H1 (cell line): ENCODE measurements around the gene C15orf39. TPM values are rescaled to one million over a fixed set of nuclear protein-coding genes. Genes with fewer than 3 reads are reported as not detected.

Experiments
- CBX5 ChIP-seq: fragments of 300-800, 300-1000 bp; sonication (generic); IDR thresholded peaks from 2 replicates; pipeline ENCODE4 v1.7.1; 2016; ENCODE audit warnings: antibody characterized with exemption, low read length, low read depth
- HDAC2 ChIP-seq, 2 experiments: fragments of 300-600 bp in 1 of 2; sonication (generic) in 1 of 2; IDR thresholded peaks; 2 replicates each; pipeline ENCODE4 v1.6.1; 2011 to 2012; ENCODE audit warnings: low read depth in 2 of 2, low read length in 2 of 2, mild to moderate bottlenecking in 2 of 2, moderate library complexity in 2 of 2, borderline replicate concordance in 1 of 2, inconsistent platforms in 1 of 2
- RXRA ChIP-seq: IDR thresholded peaks from 2 replicates; pipeline ENCODE4 v1.6.1; 2011; ENCODE audit warnings: low read depth, mild to moderate bottlenecking, low read length, moderate library complexity; ENCODE audit not compliant: insufficient read depth
- SIN3A ChIP-seq, 2 experiments: IDR thresholded peaks in 1 of 2; conservative IDR thresholded peaks in 1 of 2; 2 replicates each; pipeline ENCODE4 v1.6.1; 2011 to 2012; ENCODE audit warnings: low read length in 2 of 2, improper control_type of control experiment in 1 of 2, low read depth in 1 of 2, mild to moderate bottlenecking in 1 of 2
- SP4 ChIP-seq: IDR thresholded peaks from 2 replicates; pipeline ENCODE4 v1.6.1; 2012; ENCODE audit warnings: low read length, inconsistent platforms
- TBP ChIP-seq: IDR thresholded peaks from 2 replicates; pipeline ENCODE4 v1.6.1; 2011; ENCODE audit warnings: low read depth, low read length, improper control_type of control experiment
- ZNF274 ChIP-seq: IDR thresholded peaks from 2 replicates; pipeline ENCODE4 v1.7.0; 2012; ENCODE audit warnings: low read length, borderline replicate concordance; ENCODE audit errors: extremely low read depth
- polyA plus RNA-seq, 7 experiments: library from polyadenylated mRNA; depleted of rRNA in 3 of 7; stranded (reverse) in 5 of 7; unstranded in 2 of 7; fragments of >200 nt in 5 of 7; fragments of 200-250 nt in 2 of 7; gene quantifications; 1 replicate in 5 of 7; 2 replicates in 1 of 7; 4 replicates in 1 of 7; pipeline versions ENCODE4 v1.2.1 to v1.2.3, GENCODE V29; 2011 to 2013; ENCODE audit warnings: missing spikeins in 2 of 7, mixed read lengths in 2 of 7
- total RNA-seq: library from RNA; stranded (reverse); fragmentation: NEBNext Ultra II Directional; extraction: Animal tissue kit (Norgen Biotek cat#: 25700); gene quantifications from 2 replicates; pipeline ENCODE4 v1.2.1, GENCODE V29; 2021
- TF ChIP-seq, protein P1 (sequence below): fragments of 300-600 bp; sonication (generic); IDR thresholded peaks from 2 replicates; pipeline ENCODE4 v1.7.1; 2012; ENCODE audit warnings: low read length, moderate library complexity, mild to moderate bottlenecking, inconsistent platforms; ENCODE audit not compliant: insufficient replicate concordance

Gene C15orf39
- total and polyA plus RNA-seq, 2 of the 8 experiments (the other 6 are each of a cell fraction or from before 2014, with no cell fraction given), result 13.8 to 38.5 TPM

DNA sequence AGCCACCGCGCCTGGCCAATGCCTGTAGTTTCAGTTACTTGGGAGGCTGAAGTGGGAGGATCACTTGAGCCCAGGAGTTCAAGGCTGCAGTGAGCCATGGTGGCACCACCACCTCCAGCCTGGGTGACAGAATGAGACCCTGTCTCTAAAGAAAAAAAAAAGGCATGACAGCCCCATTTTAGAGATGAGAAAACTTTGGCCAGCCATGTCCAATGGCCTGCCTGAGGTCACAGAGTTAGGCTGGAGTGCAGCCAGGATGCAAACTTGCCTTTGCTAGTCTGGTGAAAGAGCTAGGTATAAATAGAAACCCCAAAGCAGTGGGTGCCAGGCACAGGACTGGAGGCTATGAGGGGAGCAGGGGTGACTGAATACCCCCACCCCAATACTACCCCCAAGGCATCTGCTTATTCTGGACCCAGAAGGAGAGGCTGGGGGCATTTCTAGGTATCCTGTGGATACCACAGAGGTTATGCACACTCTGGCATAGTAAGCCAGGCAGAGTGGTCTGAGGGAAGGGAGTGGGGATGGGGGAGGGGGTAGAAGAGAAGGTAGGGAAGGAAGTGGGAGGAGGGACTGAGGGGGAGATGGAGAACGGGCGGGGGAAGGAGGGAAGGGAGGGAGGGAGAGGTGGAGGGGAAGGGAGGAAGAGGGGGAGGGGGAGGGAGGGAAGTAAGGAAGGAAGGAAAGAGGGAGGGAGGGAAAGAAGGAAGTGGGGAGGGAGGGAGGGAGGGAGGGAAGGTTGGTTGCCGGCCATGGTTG lies 16.2 kb upstream of the C15orf39 start (continued):
- no peak for TF ChIP-seq CBX5
- TF ChIP-seq ZNF274, result no peak
- no peak for TF ChIP-seq SIN3A (conservative IDR thresholded peaks at IDR 0.05 in 1 of 2, IDR thresholded peaks at IDR 0.05 in 1 of 2; ENCODE audit: low read depth in 1 of 2, low read length in 2 of 2)
- no peak for TF ChIP-seq TBP
- no peak for TF ChIP-seq HDAC2 (IDR thresholded peaks at IDR 0.05; ENCODE audit: borderline replicate concordance in 1 of 2, low read depth in 2 of 2, low read length in 2 of 2)
- no peak for TF ChIP-seq SP4
- no peak for TF ChIP-seq RXRA
- TF ChIP-seq, protein P1, sequence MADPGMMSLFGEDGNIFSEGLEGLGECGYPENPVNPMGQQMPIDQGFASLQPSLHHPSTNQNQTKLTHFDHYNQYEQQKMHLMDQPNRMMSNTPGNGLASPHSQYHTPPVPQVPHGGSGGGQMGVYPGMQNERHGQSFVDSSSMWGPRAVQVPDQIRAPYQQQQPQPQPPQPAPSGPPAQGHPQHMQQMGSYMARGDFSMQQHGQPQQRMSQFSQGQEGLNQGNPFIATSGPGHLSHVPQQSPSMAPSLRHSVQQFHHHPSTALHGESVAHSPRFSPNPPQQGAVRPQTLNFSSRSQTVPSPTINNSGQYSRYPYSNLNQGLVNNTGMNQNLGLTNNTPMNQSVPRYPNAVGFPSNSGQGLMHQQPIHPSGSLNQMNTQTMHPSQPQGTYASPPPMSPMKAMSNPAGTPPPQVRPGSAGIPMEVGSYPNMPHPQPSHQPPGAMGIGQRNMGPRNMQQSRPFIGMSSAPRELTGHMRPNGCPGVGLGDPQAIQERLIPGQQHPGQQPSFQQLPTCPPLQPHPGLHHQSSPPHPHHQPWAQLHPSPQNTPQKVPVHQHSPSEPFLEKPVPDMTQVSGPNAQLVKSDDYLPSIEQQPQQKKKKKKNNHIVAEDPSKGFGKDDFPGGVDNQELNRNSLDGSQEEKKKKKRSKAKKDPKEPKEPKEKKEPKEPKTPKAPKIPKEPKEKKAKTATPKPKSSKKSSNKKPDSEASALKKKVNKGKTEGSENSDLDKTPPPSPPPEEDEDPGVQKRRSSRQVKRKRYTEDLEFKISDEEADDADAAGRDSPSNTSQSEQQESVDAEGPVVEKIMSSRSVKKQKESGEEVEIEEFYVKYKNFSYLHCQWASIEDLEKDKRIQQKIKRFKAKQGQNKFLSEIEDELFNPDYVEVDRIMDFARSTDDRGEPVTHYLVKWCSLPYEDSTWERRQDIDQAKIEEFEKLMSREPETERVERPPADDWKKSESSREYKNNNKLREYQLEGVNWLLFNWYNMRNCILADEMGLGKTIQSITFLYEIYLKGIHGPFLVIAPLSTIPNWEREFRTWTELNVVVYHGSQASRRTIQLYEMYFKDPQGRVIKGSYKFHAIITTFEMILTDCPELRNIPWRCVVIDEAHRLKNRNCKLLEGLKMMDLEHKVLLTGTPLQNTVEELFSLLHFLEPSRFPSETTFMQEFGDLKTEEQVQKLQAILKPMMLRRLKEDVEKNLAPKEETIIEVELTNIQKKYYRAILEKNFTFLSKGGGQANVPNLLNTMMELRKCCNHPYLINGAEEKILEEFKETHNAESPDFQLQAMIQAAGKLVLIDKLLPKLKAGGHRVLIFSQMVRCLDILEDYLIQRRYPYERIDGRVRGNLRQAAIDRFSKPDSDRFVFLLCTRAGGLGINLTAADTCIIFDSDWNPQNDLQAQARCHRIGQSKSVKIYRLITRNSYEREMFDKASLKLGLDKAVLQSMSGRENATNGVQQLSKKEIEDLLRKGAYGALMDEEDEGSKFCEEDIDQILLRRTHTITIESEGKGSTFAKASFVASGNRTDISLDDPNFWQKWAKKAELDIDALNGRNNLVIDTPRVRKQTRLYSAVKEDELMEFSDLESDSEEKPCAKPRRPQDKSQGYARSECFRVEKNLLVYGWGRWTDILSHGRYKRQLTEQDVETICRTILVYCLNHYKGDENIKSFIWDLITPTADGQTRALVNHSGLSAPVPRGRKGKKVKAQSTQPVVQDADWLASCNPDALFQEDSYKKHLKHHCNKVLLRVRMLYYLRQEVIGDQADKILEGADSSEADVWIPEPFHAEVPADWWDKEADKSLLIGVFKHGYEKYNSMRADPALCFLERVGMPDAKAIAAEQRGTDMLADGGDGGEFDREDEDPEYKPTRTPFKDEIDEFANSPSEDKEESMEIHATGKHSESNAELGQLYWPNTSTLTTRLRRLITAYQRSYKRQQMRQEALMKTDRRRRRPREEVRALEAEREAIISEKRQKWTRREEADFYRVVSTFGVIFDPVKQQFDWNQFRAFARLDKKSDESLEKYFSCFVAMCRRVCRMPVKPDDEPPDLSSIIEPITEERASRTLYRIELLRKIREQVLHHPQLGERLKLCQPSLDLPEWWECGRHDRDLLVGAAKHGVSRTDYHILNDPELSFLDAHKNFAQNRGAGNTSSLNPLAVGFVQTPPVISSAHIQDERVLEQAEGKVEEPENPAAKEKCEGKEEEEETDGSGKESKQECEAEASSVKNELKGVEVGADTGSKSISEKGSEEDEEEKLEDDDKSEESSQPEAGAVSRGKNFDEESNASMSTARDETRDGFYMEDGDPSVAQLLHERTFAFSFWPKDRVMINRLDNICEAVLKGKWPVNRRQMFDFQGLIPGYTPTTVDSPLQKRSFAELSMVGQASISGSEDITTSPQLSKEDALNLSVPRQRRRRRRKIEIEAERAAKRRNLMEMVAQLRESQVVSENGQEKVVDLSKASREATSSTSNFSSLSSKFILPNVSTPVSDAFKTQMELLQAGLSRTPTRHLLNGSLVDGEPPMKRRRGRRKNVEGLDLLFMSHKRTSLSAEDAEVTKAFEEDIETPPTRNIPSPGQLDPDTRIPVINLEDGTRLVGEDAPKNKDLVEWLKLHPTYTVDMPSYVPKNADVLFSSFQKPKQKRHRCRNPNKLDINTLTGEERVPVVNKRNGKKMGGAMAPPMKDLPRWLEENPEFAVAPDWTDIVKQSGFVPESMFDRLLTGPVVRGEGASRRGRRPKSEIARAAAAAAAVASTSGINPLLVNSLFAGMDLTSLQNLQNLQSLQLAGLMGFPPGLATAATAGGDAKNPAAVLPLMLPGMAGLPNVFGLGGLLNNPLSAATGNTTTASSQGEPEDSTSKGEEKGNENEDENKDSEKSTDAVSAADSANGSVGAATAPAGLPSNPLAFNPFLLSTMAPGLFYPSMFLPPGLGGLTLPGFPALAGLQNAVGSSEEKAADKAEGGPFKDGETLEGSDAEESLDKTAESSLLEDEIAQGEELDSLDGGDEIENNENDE, result no peak
